SK-N-SH (cell line): ENCODE data around the gene DEFB129. TPM values are rescaled to one million over a fixed set of nuclear protein-coding genes. Genes with fewer than 3 reads are reported as not detected.

ENCODE experiments used
- CTCF ChIA-PET: fragments of 300-600, 350-600 bp; formaldehyde crosslinking; extraction: SDS; loops from one replicate; lab custom pipeline; 2021; lab: Yijun Ruan, JAX
- POLR2A ChIA-PET: fragments of 350-600 bp; sonication (Branson Sonifier 250); formaldehyde crosslinking; extraction: SDS; loops from one replicate; lab custom pipeline; 2020; ENCODE audit warnings: antibody characterized with exemption, inconsistent platforms; lab: Yijun Ruan, JAX
- DNase-seq: peaks from one replicate; pipeline ENCODE4 v3.0.0; 2012
- H2AFZ ChIP-seq: fragments of 200-600 bp; sonication (generic); 2 replicates; pipeline ENCODE4 v1.8.1; 2016; ENCODE audit warnings: antibody characterized with exemption, mild to moderate bottlenecking, low read depth
- H3F3A ChIP-seq: fragments of 200-600 bp; sonication (generic); replicated peaks from 2 replicates; pipeline ENCODE3; 2016; ENCODE audit warnings: antibody characterized with exemption, mild to moderate bottlenecking; ENCODE audit not compliant: insufficient read depth
- H3K27ac ChIP-seq, 2 experiments: fragments of 200-500 bp in 1 of 2; fragments of 200-600 bp in 1 of 2; sonication (Bioruptor generic) in 1 of 2; sonication (generic), shearing (Covaris generic) in 1 of 2; 2 replicates each; pipeline versions ENCODE4 v1.5.1 to v1.6.1; 2014 to 2016; ENCODE audit warnings: low read depth in 2 of 2, inconsistent platforms in 1 of 2, low read length in 1 of 2, mild to moderate bottlenecking in 1 of 2, mixed read lengths in 1 of 2
- H3K27me3 ChIP-seq: fragments of 200-600 bp; sonication (generic), shearing (Covaris generic); 2 replicates; pipeline ENCODE4 v1.6.1; 2016; ENCODE audit warnings: mixed run types; ENCODE audit not compliant: insufficient read depth
- H3K36me3 ChIP-seq, 2 experiments: fragments of 200-500 bp in 1 of 2; fragments of 200-600 bp in 1 of 2; sonication (Bioruptor generic) in 1 of 2; sonication (generic) in 1 of 2; replicated peaks in 1 of 2; 2 replicates each; pipeline versions ENCODE3 to v1.5.1; 2014 to 2016; ENCODE audit warnings: low read length in 1 of 2, mild to moderate bottlenecking in 1 of 2; ENCODE audit not compliant: insufficient read depth in 2 of 2, control insufficient read depth in 1 of 2
- H3K4me1 ChIP-seq, 2 experiments: fragments of 200-500 bp in 1 of 2; fragments of 200-600 bp in 1 of 2; sonication (Bioruptor generic) in 1 of 2; sonication (generic), shearing (Covaris generic) in 1 of 2; 2 replicates each; pipeline versions ENCODE4 v1.5.1 to v1.6.1; 2014 to 2016; ENCODE audit warnings: low read depth in 1 of 2, low read length in 1 of 2, mixed run types in 1 of 2; ENCODE audit not compliant: insufficient read depth in 2 of 2, control insufficient read depth in 1 of 2
- H3K4me2 ChIP-seq: fragments of 200-600 bp; sonication (generic), shearing (Covaris generic); 2 replicates; pipeline ENCODE4 v1.6.1; 2017; ENCODE audit warnings: mixed run types
- H3K4me3 ChIP-seq, 2 experiments: fragments of 200-500 bp in 1 of 2; fragments of 200-600 bp in 1 of 2; sonication (Bioruptor generic) in 1 of 2; sonication (generic), shearing (Covaris generic) in 1 of 2; 2 replicates each; pipeline versions ENCODE4 v1.5.1 to v1.8.1; 2014 to 2016; ENCODE audit warnings: low read depth in 2 of 2, inconsistent platforms in 1 of 2, low read length in 1 of 2, mild to moderate bottlenecking in 1 of 2, mixed read lengths in 1 of 2, moderate library complexity in 1 of 2
- H3K79me2 ChIP-seq: fragments of 200-600 bp; sonication (generic); 2 replicates; pipeline ENCODE4 v1.8.1; 2017; ENCODE audit warnings: mild to moderate bottlenecking; ENCODE audit not compliant: insufficient read depth
- H3K9ac ChIP-seq: fragments of 200-600 bp; sonication (generic); 2 replicates; pipeline ENCODE4 v1.6.1; 2017; ENCODE audit warnings: mixed run types
- H3K9me2 ChIP-seq: fragments of 200-600 bp; sonication (generic); 2 replicates; pipeline ENCODE4 v1.6.1; 2017; ENCODE audit warnings: mixed run types
- H3K9me3 ChIP-seq: fragments of 200-600 bp; sonication (generic); 2 replicates; pipeline ENCODE4 v1.6.1; 2017; ENCODE audit warnings: mixed run types, mild to moderate bottlenecking, moderate library complexity
- H4K20me1 ChIP-seq: fragments of 200-600 bp; sonication (generic); 2 replicates; pipeline ENCODE4 v1.6.1; 2017; ENCODE audit warnings: mild to moderate bottlenecking, mixed run types; ENCODE audit not compliant: insufficient read depth
- CHD2 ChIP-seq: fragments of 150-350 bp; IDR thresholded peaks from 2 replicates; pipeline ENCODE4 v1.6.1; 2018; ENCODE audit warnings: low read length; ENCODE audit not compliant: partially characterized antibody
- FOSL2 ChIP-seq: IDR thresholded peaks from 2 replicates; pipeline ENCODE4 v1.4.0; 2012; ENCODE audit warnings: low read depth, mild to moderate bottlenecking, moderate library complexity, borderline replicate concordance
- FOXM1 ChIP-seq: IDR thresholded peaks from 2 replicates; pipeline ENCODE4 v1.4.0; 2012; ENCODE audit warnings: low read depth, mild to moderate bottlenecking
- JUND ChIP-seq: IDR thresholded peaks from 2 replicates; pipeline ENCODE4 v1.4.0; 2012
- MEF2A ChIP-seq: IDR thresholded peaks from 2 replicates; pipeline ENCODE4 v1.4.0; 2012; ENCODE audit warnings: low read depth, borderline replicate concordance
- NFIC ChIP-seq: IDR thresholded peaks from 2 replicates; pipeline ENCODE4 v1.4.0; 2012; ENCODE audit warnings: borderline replicate concordance
- NRF1 ChIP-seq: IDR thresholded peaks from 2 replicates; pipeline ENCODE4 v1.6.1; 2012; ENCODE audit warnings: low read depth, mild to moderate bottlenecking, low read length
- PBX3 ChIP-seq: IDR thresholded peaks from 2 replicates; pipeline ENCODE4; 2012
- RAD21 ChIP-seq: IDR thresholded peaks from 2 replicates; pipeline ENCODE4 v1.6.1; 2012; ENCODE audit warnings: mild to moderate bottlenecking, low read length
- RCOR1 ChIP-seq: fragments of 150-350 bp; IDR thresholded peaks from 2 replicates; pipeline ENCODE4 v1.6.1; 2017; ENCODE audit warnings: antibody characterized with exemption, low read length
- RFX5 ChIP-seq: IDR thresholded peaks from 2 replicates; pipeline ENCODE4 v1.6.1; 2012; ENCODE audit warnings: mild to moderate bottlenecking, improper control_type of control experiment, low read length
- RXRA ChIP-seq: IDR thresholded peaks from 2 replicates; pipeline ENCODE4 v1.4.0; 2012; ENCODE audit warnings: low read depth, mild to moderate bottlenecking, borderline replicate concordance
- SIN3A ChIP-seq: IDR thresholded peaks from 2 replicates; pipeline ENCODE4 v1.6.1; 2012; ENCODE audit warnings: low read depth, mild to moderate bottlenecking, low read length, moderate library complexity, borderline replicate concordance
- SMC3 ChIP-seq: IDR thresholded peaks from 2 replicates; pipeline ENCODE4 v1.6.1; 2012; ENCODE audit warnings: low read depth, low read length, improper control_type of control experiment
- YY1 ChIP-seq: IDR thresholded peaks from 2 replicates; pipeline ENCODE4 v1.4.0; 2012; ENCODE audit warnings: low read depth, mild to moderate bottlenecking
- WGBS: methylation state at CpG from one replicate; pipeline ENCODE4 v1.1.6; 2017; ENCODE audit warnings: low lambda C conversion rate; 5-methylcytosine and 5-hydroxymethylcytosine counted together
- polyA plus RNA-seq, 3 experiments: library from polyadenylated mRNA; depleted of rRNA; stranded (reverse); fragments of >200 nt; gene quantifications; 2 replicates each; pipeline ENCODE4 v1.2.3, GENCODE V29; 2012
- TF ChIP-seq, protein P1 (sequence below): fragments of 150-350 bp; IDR thresholded peaks from 2 replicates; pipeline ENCODE4 v1.6.1; 2017; ENCODE audit warnings: antibody characterized with exemption, low read length, low read depth, borderline replicate concordance
- TF ChIP-seq, protein P2 (sequence below): IDR thresholded peaks from 2 replicates; pipeline ENCODE4 v1.4.0; 2012; ENCODE audit warnings: low read depth, borderline replicate concordance
- TF ChIP-seq, protein P3 (sequence below): IDR thresholded peaks from 2 replicates; pipeline ENCODE4 v1.4.0; 2012; ENCODE audit warnings: low read depth, borderline replicate concordance
- TF ChIP-seq, protein P4 (sequence below): fragments of 150-350 bp; IDR thresholded peaks from 2 replicates; pipeline ENCODE4 v1.6.1; 2016; ENCODE audit warnings: mild to moderate bottlenecking, low read depth, low read length
- TF ChIP-seq, protein P5 (sequence below): IDR thresholded peaks from 2 replicates; pipeline ENCODE4 v1.4.0; 2012; ENCODE audit warnings: low read depth

Gene DEFB129
- not detected in 2 replicates for polyA plus RNA-seq (2012; rRNA removed)
- polyA plus RNA-seq (2012; cell fraction: cytosol; rRNA removed) = not detected in 2 replicates
- polyA plus RNA-seq (2012; cell fraction: nucleus; rRNA removed) = not detected in 2 replicates

GRCh38 chr20:226958-227357 lies at the start of gene DEFB129:
Gene DEFB129 (plus strand): TSS chr20:227258. CDS start chr20:227289, 31 bp downstream.
- no peak for DNase-seq
- H3K36me3 ChIP-seq = no peaks in the 10 kb centered on the region
- no peaks in the 10 kb centered on the region for H4K20me1 ChIP-seq
- no peaks in the 10 kb centered on the region for H3K9me3 ChIP-seq
- H3K4me2 ChIP-seq = no peak within 1 kb of the TSS
- H3K79me2 ChIP-seq = no peaks in the 10 kb centered on the region
- ChIA-PET CTCF (interaction anchor here (1.0 to 1.7 kb wide), 3 partner anchors 9 to 39 kb away, joined by 3 to 6 read pairs (median 6); no protein-coding TSS in a partner anchor), POLR2A (no interaction called here)
- no peak within 1 kb of the TSS for H3K9ac ChIP-seq
- no peaks in the 10 kb centered on the region for H3K4me1 ChIP-seq
- H3K4me3 ChIP-seq = no peak within 1 kb of the TSS
- H3K27ac ChIP-seq = no peak within 1 kb of the TSS
- 18% methylated on average over 3 of the region's 3 CpGs for WGBS
- no peak within 1 kb of the TSS for H2AFZ ChIP-seq
- no peaks in the 10 kb centered on the region for H3K9me2 ChIP-seq
- H3K27me3 ChIP-seq = no peaks in the 10 kb centered on the region
- no peaks in the 10 kb centered on the region for H3F3A ChIP-seq
- TF ChIP-seq MEF2A = no peak
- no peak for TF ChIP-seq FOXM1
- TF ChIP-seq NRF1 = no peak
- no peak for TF ChIP-seq RAD21
- no peak for TF ChIP-seq NFIC
- TF ChIP-seq, protein P1, sequence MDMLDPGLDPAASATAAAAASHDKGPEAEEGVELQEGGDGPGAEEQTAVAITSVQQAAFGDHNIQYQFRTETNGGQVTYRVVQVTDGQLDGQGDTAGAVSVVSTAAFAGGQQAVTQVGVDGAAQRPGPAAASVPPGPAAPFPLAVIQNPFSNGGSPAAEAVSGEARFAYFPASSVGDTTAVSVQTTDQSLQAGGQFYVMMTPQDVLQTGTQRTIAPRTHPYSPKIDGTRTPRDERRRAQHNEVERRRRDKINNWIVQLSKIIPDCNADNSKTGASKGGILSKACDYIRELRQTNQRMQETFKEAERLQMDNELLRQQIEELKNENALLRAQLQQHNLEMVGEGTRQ = no peak
- TF ChIP-seq CHD2 = no peak
- no peak for TF ChIP-seq RCOR1
- TF ChIP-seq, protein P2, sequence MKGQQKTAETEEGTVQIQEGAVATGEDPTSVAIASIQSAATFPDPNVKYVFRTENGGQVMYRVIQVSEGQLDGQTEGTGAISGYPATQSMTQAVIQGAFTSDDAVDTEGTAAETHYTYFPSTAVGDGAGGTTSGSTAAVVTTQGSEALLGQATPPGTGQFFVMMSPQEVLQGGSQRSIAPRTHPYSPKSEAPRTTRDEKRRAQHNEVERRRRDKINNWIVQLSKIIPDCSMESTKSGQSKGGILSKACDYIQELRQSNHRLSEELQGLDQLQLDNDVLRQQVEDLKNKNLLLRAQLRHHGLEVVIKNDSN = no peak
- TF ChIP-seq PBX3 = no peak
- TF ChIP-seq, protein P3, sequence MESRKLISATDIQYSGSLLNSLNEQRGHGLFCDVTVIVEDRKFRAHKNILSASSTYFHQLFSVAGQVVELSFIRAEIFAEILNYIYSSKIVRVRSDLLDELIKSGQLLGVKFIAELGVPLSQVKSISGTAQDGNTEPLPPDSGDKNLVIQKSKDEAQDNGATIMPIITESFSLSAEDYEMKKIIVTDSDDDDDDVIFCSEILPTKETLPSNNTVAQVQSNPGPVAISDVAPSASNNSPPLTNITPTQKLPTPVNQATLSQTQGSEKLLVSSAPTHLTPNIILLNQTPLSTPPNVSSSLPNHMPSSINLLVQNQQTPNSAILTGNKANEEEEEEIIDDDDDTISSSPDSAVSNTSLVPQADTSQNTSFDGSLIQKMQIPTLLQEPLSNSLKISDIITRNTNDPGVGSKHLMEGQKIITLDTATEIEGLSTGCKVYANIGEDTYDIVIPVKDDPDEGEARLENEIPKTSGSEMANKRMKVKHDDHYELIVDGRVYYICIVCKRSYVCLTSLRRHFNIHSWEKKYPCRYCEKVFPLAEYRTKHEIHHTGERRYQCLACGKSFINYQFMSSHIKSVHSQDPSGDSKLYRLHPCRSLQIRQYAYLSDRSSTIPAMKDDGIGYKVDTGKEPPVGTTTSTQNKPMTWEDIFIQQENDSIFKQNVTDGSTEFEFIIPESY = no peak
- TF ChIP-seq, protein P4, sequence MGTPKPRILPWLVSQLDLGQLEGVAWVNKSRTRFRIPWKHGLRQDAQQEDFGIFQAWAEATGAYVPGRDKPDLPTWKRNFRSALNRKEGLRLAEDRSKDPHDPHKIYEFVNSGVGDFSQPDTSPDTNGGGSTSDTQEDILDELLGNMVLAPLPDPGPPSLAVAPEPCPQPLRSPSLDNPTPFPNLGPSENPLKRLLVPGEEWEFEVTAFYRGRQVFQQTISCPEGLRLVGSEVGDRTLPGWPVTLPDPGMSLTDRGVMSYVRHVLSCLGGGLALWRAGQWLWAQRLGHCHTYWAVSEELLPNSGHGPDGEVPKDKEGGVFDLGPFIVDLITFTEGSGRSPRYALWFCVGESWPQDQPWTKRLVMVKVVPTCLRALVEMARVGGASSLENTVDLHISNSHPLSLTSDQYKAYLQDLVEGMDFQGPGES = no peak
- no peak for TF ChIP-seq RXRA
- TF ChIP-seq SIN3A = no peak
- TF ChIP-seq RFX5 = no peak
- TF ChIP-seq, protein P5, sequence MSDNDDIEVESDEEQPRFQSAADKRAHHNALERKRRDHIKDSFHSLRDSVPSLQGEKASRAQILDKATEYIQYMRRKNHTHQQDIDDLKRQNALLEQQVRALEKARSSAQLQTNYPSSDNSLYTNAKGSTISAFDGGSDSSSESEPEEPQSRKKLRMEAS = no peak
- no peak for TF ChIP-seq YY1
- TF ChIP-seq SMC3 = no peak
- TF ChIP-seq JUND = no peak
- no peak for TF ChIP-seq FOSL2
